Stimulated activated CD4-positive, alpha-beta T cell treated with anti-CD3 and anti-CD28 coated beads, Interleukin-15, amount 100 ng/mL, for 48 hours (primary cell): Measurements from ENCODE around the gene PLPPR3.

Source experiments
- DNase-seq, 2 donors: peaks; one replicate each; pipeline ENCODE4 v3.0.0-alpha.2; 2020; ENCODE audit warnings: low read depth in 2 of 2

Gene PLPPR3

GRCh38 chr19:797528-798414, 24.0 kb downstream of the PLPPR3 start:
- peak; percentile 86 to 87 for DNase-seq

DNA sequence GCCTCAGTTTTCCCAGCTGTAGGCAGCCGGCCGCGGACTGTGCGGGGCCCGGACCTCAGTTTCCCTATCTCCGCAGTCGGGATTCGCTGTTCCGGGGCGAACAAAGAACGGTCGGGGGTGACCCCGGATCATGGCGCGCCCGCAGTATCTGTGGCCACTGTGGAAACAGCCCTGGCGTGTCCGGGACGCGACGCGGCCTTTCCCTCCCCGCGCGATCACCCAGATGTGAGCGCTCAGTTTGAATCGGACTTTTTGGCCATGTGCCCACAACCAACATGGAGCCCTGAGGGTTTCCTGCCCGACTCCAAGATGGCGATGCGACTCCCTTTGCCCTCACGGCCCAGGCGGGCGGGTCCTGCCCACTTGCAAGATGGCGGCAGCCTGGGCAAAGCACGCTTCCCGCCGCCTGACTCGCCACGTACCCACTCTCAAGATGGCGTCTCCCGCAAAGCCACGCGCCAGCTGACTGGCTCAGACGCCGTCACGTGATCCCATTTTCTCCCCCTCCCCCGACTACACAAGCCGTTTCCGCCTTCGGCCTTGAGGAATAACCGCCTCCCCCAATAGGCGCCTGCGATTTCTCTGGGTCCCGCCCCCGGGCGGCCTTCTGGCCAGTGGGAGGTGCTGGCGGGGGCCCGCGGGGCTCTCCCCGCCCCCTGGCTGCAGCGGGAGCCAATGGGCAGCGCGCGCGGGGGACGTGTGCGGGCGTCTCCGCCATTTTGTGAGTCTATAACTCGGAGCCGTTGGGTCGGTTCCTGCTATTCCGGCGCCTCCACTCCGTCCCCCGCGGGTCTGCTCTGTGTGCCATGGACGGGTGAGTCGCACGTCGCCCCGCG, 24.8 kb downstream of the PLPPR3 start, which contains the start of gene PTBP1:
Gene PTBP1 (plus strand): TSS at position 761 of the 836 bp plus-strand sequence. CDS start 46 bp downstream, at position 807.
- DNase-seq: peak; percentile 99 to 100

- DNase-seq: no peak
Observed at GRCh38 chr19:795691-796581, 25.8 kb downstream of the PLPPR3 start.

DNA sequence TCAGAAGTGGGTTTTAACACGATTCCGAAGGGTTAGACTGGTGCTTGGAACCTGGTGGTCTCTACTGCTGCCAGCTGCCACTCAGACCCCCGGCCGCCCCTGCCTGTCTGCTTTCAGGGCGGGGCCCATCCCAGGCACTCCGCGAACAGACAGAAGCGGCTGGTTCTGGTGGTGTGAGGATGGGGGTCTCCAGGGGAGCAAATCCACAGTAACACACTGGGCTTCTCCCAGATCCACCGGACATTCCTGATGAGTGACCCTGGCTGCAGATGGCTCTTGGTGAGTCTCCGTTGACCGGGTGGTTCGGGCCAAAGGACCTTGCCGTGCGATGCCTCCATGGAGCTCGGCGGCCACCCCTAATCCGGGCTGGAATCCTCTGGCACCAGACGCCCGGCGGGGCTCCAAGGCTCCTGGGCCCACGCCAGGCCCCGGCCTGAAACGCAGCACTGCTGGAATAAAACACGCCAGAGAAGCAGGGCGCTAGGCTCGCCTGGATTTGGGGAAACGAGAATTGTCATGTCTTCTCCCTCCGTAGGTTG, 26.6 kb downstream of the PLPPR3 start:
- DNase-seq: no peak

DNA sequence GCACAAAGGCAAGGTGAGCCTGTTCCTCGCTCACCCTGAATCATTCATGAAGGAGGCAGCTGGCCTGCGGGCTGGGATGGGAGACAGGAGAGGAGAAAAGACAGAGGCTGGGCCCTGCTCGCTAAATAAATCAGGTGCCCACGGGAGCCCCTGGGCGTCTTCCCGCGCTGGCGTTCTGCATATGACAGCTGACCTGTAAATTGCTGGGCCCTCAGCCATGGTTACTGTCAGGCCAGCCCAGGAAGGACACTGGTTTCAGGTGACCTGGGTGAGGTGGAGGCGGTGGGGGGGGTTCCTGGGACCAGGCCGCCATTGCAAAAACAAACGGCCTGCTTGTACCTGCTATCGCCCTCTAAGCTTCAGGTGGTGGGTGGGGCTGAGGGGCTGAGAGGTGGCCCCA, 27.9 kb downstream of the PLPPR3 start:
- DNase-seq: no peak

- DNase-seq: no peak
Observed at GRCh38 chr19:792306-792885, 29.4 kb downstream of the PLPPR3 start.

- no peak for DNase-seq
Observed at GRCh38 chr19:791567-792305, 30.0 kb downstream of the PLPPR3 start.

DNA sequence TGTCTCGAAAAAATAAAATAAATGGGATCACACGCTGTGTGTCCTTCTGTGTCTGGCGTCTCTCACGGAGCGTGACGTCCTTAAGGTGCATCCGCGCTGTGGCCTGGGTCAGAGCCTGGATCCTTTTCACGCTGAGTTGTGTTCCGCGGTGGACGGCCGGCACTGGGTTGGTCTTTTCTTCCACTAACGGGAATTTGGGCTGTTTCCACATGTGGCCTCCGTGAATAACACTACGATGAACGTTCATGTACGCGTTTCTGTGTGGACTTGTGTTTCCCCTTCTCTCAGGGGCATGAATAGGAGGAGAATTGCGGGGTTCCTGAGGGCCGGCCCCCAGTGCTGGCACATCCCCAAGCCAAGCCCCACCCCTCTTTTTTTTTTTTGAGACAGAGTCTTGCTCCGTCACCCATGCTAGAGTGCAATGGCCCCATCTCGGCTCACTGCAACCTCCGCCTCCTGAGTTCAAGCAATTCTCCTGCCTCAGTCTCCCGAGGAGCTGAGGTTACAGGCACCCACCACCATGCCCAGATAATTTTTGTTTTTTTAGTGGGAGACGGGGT, 30.7 kb downstream of the PLPPR3 start:
- DNase-seq: no peak

DNA sequence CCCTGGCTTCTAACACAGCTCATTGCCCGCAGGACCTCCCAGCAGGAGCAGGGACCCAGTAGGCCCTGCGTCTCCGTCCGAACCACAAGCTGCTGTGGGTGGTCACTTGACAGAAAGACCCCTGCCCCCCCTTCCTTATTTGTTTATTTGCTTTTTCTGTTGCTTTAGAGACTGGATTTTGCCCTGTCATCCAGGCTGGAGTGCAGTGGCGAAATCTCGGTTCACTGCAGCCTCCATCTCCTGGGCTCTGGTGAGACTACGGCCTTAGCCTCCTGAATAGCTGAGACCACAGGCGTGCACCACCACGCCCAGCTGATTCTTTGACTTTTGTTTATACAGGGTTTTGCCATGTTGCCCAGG, 32.1 kb downstream of the PLPPR3 start:
- DNase-seq: no peak

- no peak for DNase-seq
Observed at GRCh38 chr19:788983-789700, 32.6 kb downstream of the PLPPR3 start.

GRCh38 chr19:788686-788982, 33.1 kb downstream of the PLPPR3 start:
- no peak for DNase-seq

DNA sequence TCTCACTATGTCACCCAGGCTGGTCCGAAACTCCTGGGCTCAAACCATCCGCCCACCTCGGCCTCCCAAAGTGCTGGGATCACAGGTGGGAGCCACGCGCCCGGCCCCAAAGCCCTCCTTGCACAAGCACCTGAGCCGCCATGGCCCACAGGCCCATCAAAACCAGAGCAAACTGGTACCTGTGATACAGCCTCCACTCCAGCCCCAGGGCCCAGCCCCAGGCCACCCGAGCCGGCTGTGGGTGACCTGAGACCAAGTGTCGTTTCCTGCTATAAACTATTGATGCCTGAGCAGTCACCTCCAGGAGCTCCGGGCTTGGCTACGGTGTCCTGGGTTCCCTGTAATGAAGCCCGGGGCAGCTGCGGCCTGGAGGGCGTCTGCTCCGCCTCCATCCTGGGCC, 34.2 kb downstream of the PLPPR3 start:
- no peak for DNase-seq

DNA sequence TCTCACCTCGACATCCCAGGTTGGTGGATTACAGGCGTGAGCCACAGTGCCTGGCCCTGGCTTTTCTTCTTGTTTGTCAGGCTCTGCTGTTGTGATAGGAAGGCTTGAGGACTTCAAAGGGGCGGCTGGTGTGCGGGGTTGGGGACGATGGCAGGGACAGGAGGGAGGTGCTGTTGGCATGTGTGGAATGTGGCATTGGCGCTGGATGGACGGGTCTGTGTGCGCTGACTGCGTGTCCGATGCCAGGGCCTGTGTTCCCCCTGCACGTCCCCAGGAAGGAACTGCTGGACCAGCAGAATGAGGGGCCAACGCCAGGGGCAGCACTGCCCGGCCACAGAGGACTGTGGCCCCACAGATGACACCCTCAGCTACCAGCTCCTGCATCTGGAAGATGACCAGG, 37.2 kb downstream of the PLPPR3 start:
- DNase-seq: no peak

- no peak for DNase-seq
Observed at GRCh38 chr19:782878-783668, 38.7 kb downstream of the PLPPR3 start.

DNA sequence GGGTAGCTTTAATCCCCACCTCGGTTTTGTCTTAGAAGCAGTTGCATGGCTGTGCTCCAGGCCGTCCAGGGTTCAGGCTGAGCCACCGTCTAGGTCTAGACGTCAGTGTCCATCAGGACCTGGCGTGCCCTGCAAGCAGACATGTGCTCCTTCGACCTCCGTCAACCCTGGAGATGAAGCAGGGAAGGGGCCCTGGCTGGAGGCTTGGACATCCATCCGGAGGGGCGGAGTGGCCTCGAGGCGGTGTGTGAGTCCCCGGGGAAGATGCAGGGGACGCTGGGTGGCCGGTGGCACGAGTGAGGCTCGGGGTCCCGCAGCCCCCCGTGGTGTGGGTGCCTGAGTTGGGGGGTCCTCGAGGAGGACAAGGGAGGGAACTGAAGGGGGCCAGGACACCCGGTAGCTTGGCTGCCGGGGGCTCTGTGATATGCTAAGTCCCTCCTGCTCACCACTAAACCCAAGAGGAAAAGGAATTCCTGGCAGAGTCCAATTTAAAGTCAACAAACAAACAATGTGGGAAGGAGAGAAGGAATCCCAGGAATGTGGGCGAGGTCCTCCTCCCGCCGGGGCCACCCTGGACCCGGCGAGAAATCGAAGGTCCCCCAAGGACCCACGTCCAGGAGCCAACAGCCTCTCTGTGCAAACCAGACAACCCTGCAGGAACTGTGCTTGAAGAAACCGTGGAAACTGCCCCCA, 39.4 kb downstream of the PLPPR3 start:
- DNase-seq: no peak

DNA sequence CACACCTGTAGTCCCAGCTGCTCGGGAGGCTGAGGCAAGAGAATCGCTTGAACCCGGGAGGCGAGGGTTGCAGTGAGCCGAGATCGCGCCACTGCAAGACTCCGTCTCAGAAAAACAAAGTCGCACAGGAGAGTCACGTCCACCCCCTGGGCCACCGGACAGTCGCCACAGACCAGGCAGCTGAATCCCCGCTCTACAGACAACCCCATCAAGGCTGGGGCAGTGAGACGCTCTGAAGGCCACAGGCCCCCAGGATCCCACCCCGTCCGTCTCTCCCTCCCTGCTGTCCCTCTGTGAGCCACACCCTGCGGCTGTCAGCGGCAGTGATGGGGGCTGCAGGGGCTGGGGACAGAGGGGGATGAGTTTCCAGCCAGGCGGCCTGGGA, 40.0 kb downstream of the PLPPR3 start:
- DNase-seq: no peak

- no peak for DNase-seq
Observed at GRCh38 chr19:780935-781334, 40.8 kb downstream of the PLPPR3 start.
